OCI-M1 (cell line): ENCODE measurements around the gene CCDC88C.

ENCODE experiments used
- DNase-seq: peaks from one replicate; lab custom pipeline; 2025; lab: John Stamatoyannopoulos, UW

CCDC88C gene

DNA sequence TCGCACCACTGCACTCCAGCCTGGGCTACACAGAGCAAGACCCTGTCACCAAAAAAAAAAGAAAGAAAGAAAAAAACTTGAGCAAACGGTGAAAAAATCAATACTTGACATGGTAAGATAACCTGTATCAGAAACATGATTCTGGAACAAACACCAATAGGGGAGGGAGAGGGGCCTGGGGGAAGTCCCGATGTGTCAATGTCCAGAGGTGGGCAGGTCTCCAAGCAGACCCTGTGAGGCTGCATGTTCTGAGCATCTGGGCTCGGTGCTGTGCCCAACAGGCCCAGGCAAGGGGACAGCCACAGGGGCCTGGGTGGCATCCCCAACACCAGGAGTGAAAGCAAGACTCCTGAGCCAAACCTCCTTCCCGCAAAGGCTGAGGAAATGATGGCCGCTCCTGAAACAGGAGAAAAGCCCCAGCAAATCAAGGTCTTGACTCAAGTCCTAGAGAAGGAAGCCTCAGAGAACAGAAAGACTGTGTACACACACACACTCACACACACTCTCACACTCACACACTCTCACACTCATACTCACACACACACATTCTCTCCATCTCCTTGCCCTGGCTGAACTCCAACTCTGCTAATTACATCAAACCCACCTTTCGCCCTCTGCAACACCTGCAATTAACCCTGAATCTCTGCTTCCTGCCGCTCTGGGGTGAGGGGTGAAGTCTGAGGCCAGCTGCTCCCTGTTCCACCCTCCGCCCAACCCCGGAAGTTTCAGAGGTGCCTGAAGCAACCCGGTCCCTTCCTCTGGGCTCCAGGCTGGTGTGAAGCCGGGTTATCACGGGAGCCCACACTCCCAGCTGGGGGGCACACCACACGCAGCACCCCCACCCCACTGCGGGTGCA lies 20.4 kb downstream of the CCDC88C start:
- DNase-seq, result no peak

- DNase-seq, result no peak
Measured at GRCh38 chr14:91396013-91396660, 21.5 kb downstream of the CCDC88C start.

DNA sequence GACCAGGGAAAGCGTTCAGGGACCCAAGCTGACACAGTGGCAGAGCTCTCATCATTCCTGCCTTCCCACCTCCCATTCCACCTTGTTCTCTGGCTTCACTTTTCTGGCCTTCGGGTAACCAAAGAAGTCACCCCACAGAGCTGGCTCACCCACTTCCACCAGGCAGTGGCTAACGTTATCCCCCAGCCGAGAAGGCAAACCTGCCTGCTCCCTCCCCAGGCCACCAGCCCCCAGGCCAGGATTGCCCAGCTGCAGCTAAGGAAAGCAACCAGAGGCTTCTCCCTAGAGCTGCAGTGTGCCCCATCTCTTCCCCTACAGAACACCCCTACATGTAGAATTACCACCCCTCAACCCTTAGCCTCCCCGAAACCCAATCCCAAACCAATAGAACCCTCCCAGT lies 22.2 kb downstream of the CCDC88C start:
- DNase-seq, result no peak

DNA sequence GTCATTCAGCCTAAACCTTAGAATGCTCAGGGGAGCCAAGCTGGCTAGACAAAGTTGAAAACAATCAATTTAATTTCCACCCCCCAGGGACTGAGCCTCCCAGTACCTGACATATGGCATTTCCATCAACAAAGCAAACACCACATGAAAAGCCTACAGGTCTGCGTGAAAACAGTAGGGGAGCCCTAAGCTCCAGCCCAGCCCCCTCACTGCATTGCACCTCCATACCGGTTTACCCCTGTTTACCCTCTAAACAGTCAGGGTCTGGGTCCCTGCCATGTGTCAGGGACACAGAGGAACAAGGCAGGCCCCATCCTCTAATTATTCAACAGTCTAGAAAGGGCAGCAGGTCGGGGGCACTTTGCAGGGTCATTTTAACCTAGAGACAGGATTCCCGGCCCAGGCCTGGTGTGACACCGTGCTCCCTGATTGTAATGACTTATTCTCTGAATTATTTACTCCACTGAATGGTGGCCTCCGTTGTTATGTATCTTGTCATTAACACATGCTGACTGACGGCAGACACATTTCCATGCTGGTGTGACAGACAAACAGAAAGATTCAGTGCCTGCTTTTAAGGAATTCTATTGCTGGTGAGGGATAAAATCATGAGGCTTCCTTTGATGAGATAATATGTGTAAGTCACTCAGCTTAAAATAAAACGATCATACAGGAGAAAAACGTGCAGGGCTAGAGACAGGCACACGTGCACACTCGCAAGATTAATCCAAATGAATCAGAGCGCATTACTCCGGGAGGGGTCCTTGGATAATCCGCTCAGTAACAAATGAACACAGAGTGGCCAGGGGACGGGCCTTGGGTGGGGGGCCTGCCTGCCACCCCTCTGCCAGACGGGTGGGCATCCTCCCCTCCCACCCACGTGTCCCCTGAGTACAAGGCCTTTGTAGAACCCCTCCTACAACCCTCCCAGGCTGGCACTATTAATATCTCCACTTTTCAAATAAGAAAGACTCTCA lies 23.2 kb downstream of the CCDC88C start:
- no peak for DNase-seq

- no peak for DNase-seq
Measured at GRCh38 chr14:91392623-91393303, 24.9 kb downstream of the CCDC88C start.

DNA sequence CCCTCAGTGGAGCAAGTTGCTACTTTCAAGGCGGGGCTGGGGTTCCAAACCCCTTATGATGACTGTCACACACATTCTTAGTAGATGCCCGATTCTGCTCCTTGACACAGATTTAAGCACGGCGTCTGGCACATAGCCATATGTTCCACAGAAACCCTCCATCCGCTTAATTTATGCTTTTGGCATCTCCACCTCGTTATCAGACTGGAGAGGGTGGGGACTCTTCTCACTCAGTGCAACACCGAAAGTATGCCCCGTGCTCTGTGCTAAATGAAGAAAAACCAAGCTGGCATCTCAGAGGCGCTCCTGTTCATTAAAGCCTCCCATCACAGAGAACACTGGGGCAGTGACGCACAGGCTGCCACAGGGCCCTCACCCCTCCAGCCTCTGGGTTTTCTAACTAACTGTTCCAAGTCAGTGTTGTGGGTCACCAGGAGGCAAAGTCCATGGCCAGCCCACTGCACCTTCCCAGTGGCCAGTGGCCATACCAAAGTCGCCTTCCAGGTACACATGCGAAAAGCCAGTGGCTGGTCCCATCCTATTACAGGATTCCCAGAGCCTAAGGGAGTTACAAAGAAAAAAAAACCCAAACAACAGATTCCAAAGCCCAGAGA lies 27.3 kb downstream of the CCDC88C start:
- DNase-seq, result no peak

- DNase-seq, result no peak
Measured at GRCh38 chr14:91389150-91389549, 28.5 kb downstream of the CCDC88C start.

DNA sequence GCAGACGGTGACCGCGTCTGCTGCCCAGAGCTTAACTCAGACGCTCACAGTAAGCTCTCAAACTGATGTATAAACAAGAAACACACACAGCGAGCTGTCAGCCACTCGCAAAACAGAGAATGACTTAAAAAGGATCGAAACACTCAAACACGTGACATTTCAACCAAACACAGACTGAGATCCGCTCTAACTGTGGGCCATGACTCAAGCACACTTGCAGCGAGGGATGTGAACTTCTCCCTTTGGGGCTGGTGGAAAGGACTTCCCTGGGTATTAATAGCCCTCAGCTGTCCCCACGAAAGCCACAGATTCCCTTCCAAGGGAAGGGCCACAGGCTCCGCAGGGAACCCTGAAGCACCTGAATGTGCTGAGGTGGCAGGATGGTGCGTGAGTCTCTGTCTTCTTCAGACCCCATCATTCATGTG lies 29.1 kb downstream of the CCDC88C start:
- DNase-seq, result no peak

GRCh38 chr14:91387951-91388381 lies 29.7 kb downstream of the CCDC88C start:
- no peak for DNase-seq

- no peak for DNase-seq
Measured at GRCh38 chr14:91387169-91387835, 30.3 kb downstream of the CCDC88C start.

DNA sequence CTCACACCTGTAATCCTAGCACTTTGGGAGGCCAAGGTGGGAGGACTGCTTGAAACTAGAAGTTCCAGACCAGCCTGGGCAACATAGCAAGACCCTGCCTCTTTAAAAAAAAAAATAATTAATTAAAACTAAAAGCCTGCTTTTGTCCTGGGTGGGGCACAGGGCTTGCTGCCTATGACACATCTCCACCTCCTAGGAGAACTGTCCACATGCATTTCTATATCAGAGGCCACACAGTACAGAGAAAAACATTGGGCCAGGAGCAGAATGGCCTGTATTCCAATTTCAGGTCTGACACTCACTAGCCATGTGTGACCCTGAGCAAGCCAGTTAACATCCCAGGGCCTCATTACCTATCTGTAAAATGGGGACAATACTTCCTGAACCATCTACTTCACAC lies 31.9 kb downstream of the CCDC88C start:
- no peak for DNase-seq

GRCh38 chr14:91385224-91385623 lies 32.4 kb downstream of the CCDC88C start:
- DNase-seq, result no peak

DNA sequence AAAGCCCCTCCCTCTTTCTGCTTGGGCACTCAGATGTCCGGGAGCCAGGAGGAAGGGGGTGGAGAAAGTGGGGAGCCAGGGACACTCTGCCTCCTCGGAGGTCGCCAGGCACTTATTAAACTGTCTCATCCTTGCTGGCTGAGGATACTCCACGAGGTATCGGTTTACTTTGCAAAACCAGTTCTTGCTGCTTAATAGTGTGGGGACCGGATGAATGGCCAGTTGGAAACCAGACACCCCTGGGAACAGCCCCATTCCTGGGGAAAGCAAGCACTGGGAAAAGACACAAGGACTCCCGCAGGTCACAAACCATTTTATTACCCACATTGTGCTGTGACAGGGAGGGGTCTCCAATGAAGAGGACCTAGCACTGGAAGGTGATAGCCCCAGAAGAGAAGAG lies 34.2 kb downstream of the CCDC88C start:
- no peak for DNase-seq

- DNase-seq, result peak; percentile 7
Measured at GRCh38 chr14:91381801-91382670, 35.6 kb downstream of the CCDC88C start.

- no peak for DNase-seq
Measured at GRCh38 chr14:91380610-91381371, 36.8 kb downstream of the CCDC88C start.

DNA sequence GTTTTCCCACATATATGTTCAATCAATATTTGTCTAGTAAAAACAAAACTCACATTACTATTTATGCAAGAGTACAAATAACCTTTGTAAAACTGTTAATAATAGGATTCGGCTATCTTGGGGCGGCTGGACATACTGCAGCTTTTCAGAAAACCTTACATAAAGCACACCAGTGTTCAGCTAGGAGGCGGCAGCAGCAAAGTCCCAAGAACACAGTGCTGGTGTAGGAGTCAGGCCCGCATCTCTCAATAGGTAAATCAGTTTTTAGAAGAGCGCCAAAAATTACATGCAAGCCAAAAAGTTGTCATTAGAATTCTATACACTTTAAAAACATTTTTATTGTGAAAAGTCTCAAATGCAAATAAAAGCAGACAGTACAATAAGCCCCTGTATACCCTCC lies 37.5 kb downstream of the CCDC88C start:
- DNase-seq, result no peak

DNA sequence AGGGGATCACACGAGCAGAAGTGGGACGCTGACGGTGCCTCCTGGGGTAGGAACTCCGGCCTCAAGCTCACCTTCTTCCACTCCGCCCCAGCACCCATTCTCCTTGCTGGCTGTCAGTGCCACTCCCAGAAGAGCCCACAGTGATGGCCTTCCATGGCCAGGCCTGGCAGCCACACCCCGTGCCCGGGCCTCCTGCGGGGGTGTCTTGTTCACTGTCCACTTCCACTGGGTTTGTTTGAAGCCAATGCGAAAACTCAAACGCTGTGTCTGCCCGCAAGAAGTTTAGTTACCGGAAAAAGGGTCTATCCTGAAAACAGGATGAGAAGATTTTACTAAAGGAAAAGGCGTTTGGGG lies 38.1 kb downstream of the CCDC88C start:
- DNase-seq, result no peak

- no peak for DNase-seq
Measured at GRCh38 chr14:91378930-91379578, 38.6 kb downstream of the CCDC88C start.
